IPS-NIHi7 (cell line): Measurements from ENCODE around the gene CDK5R2.
A peak's percentile ranks its signal among the peaks of the same experiment; 100 is the strongest.
"Not testable (repeated sequence)": the region's sequence is repeated elsewhere in the genome, so short reads cannot be mapped to it uniquely, and the experiment has no call there.

ENCODE experiments used
- DNase-seq: peaks from one replicate; pipeline ENCODE4 v3.0.0; 2012; ENCODE audit warnings: mixed read lengths; ENCODE audit errors: extremely low spot score

Gene CDK5R2

DNA sequence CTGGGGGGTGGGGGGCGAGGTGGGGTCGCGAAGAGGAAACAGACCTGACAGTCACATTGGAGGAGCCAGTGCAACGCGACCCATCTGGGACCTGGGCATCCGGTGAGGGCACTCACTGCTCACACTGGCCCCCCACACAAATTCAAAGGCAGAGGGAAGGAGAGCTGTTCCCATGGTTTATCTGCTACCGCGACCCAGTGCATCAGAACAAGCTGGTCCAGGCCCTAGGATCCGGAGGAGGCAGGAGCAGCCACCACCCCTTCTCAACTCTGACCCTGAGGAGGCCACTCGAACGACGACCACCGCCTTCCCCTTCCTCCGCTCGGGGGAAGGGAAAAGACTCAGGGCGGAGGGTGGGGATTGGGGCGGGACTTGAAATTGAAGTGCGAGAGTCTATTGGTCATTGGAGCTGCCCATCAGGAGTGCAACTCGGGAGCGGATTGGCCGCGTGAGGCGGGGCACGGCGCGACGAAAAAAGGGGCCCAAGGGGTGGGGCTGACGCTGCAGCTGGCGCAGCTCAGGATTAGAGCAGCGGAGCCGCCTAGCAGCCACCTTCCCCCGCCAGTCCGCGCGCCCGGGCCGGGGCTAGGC is at the start of gene CDK5R2:
TSS of gene CDK5R2 (plus strand) at position 526 of the 591 bp plus-strand sequence. CDS start 155 bp downstream, outside the sequence.
- peak; percentile 100 for DNase-seq

GRCh38 chr2:218910741-218911140 is 48.7 kb upstream of the CDK5R2 start:
- no peak for DNase-seq

GRCh38 chr2:218920504-218920903 is 39.0 kb upstream of the CDK5R2 start:
- DNase-seq: no peak

GRCh38 chr2:218924757-218925156 is 34.7 kb upstream of the CDK5R2 start:
- DNase-seq: no peak

DNA sequence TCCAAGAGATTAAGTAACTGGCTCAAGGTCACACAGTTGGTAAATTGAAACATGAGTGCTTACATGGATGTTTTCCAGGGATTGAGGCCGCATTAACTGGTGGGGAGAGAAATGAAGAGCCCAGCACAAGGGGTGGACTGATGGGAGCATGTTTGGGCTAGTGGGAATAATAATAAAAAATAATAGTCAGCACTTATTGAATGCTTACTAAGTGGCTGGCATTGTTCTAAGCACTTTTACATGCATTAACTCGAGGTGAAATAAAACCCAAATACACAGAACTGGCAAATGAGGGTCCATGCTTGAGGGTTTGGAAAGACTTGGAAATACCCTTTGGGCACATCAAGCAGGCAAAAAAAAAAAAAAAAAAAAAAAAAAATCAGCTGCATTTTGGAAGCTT is 34.0 kb upstream of the CDK5R2 start:
- DNase-seq: no peak

DNA sequence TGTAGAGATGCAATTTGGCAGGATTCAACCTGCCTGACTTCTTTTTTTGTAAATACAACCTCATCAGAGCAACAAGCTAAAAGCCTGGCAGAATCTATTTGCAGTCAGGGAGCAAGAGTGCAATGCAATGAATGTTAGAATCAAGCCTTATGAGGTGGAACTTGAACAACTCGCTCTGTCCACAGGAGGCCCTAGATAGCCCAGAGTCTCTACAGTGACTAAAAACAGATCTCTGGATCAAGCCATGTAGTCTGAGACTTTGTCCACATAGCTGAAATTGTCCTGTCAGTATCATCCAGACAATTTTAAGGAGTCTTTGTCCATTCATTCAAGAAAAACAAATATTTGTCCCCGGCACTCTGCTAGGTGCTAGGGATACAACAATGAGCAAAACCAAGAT is 32.0 kb upstream of the CDK5R2 start:
- DNase-seq: no peak

GRCh38 chr2:218927876-218928275 is 31.6 kb upstream of the CDK5R2 start:
- DNase-seq: no peak

- DNase-seq: not testable (repeated sequence)
These were observed 29.0 kb upstream of the CDK5R2 start for GRCh38 chr2:218930488-218930887.

DNA sequence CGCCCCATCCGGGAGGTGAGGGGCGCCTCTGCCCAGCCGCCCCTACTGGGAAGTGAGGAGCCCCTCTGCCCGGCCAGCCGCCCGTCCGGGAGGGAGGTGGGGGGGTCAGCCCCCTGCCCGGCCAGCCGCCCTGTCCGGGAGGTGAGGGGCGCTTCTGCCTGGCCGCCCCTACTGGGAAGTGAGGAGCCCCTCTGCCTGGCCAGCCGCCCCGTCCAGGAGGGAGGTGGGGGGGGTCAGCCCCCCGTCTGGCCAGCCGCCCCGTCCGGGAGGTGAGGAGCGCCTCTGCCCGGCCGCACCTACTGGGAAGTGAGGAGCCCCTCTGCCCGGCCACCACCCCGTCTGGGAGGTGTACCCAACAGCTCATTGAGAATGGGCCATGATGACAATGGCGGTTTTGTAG is 27.7 kb upstream of the CDK5R2 start:
- not testable (repeated sequence) for DNase-seq

DNA sequence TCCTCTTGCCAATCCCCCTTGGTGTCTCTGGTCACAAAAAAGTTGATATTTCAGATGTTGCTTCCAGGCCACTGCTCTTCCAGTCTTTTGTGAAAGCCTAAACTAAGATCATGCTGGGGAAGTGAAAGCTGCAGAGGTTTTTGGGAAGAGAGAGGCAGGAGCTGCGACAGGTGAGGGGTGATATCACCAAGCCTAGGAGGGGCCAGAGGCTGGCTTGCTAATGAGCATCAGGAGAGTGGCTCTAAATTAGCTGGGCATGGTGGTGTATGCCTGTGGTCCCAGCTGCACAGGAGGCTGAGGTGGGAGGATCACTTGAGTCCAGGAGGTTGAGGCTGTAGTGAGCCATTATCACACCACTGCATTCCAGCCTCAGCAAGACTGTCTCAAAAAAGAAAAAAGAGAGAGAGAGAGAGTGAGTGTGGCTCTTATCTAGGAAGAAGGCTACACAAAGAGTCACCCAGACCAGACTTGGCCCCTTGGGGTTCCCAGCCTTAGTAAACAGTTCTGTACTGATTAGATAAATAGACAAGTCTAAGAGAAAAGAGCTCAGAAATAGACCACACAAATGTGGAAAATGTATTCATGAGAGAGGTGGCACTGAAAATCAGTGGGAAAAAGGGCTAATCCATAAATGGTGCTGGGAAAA is 14.6 kb upstream of the CDK5R2 start:
- DNase-seq: no peak

DNA sequence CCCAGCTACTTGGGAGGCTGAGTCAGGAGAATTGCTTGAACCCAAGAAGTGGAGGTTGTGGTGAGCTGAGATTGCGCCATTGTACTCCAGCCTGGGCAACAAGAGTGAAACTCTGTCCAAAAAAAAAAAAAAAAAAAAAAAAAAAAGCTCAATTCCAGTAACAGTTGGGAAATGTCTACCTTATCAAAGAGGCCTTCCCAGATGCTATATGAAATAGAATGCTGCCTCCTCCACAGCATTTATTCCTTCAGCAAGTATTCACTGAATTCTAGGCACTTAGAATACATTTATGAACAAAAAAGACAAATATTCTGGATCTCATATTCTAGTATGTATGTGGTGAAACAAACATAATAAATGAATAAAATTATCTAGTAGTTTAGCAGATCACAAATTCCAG is 12.8 kb upstream of the CDK5R2 start:
- DNase-seq: no peak

DNA sequence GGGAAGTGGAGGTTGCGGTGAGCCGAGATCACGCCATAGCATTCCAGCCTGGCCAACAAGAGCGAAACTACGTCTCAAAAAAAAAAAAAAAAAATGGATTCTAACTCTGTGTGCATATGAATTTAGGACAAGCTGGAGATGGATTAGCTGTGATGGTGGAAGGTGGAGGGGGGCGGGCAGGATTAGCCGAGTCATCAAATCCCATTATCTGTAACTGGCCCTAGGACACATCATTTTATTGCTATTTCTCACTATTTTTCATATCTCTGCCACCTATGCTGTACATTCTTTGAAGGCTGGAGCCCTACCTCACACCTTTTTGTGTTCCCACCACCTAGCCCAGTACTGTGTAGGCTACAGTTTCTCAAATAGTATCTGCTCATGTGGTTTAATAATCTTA is 7.3 kb upstream of the CDK5R2 start:
- DNase-seq: no peak

DNA sequence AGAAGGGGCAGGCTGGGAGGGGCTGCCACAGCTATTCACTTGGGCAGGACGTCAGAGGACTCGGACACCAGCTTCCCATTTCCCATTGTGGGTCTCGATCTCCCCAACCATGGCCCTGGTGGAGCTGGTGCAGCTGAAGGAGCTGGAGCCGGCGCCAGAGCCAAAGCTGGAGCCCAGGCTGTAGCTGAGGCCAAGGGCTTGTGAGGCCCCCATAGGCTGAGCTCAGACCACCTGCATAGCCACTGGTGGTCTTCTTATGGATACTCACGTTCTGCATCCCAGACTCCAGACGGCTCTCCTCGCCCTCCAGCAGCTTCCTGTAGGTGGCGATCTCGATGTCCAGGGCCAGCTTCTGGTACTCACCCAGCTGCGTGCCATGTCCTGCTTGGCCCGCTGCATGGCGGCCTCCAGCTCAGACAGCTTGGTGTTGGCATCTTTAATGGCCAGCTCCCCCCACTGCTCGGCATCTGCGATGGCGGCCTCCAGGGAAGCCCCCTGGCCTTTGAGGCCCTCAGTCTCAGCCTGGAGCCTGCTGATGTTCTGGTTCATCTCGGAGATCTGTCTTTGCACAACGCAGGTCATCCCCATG is 6.0 kb upstream of the CDK5R2 start:
- DNase-seq: peak; percentile 31

DNA sequence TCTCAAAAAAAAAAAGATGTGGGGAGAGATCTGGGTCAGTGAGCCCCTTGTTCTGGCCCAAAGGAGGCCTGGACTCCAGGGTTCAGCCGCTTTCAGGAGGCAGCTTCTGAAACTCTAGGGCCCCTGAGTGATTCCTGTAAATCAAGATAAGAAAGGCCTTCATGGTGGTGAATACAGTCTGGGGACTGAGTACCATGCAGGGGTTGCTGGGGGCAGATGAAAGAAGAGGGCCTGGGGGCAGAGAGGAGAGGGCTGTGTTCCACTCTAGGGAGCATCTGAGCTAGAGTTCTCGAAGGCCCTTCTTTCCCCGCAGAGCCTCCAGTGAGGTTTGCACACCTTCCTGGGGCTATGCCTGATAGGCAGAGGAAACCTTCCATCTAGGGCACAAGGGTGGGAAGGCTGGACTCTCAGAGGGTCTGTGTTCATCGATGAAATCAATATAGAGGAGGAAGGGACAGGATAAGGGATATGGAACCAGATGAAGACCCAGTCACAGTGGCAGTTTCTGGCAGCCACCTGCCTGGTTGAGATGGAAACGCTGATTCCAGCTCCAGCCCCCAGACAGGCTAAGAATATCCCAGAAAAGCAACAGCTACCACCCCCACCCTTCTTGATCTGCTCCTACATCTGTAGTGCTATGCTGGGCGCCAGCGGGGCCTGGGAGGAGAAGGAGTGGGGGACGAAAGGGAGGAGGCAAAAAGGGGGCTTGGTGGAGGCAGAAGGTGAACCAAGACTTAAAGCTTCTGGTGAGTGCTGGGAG is 4.7 kb upstream of the CDK5R2 start:
- no peak for DNase-seq

DNA sequence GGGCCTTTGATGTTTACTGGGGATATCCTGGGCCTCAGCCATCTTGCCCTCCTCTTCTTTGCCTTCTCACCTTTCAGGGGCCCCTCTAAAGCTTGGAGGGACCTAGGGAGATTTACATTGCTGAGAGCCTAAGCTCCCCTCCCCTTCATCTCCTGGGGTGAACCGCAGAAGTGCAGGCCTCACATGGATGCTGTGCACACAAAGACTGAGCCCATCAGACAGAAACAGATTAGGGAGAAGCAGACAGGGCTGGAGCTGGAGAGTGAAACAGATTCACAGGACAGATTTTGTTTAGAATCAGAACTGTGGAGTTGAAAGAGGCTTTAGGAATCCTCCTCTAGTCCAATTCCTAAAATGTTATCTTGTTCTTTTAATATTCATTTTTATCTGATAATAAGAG is 3.4 kb upstream of the CDK5R2 start:
- DNase-seq: no peak

DNA sequence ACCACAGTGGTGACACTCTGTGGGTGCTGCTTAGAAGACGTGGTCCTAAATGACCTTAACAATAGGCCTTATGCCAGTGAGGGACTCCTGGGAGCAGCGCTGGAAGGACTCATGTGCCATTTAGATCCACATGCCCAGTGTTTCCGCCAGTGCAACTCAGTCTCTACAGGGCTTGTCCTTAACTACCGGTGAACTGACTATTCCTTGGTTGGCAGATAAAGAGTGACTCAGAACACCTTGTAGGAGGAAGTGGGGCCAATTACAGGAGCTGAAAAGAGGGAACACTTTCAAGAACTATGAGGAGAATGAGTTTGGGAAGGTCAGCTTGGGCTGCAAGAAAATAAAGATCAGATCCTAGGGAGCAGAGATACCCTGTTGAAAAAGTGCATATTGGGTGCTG is 1.8 kb upstream of the CDK5R2 start:
- DNase-seq: no peak

DNA sequence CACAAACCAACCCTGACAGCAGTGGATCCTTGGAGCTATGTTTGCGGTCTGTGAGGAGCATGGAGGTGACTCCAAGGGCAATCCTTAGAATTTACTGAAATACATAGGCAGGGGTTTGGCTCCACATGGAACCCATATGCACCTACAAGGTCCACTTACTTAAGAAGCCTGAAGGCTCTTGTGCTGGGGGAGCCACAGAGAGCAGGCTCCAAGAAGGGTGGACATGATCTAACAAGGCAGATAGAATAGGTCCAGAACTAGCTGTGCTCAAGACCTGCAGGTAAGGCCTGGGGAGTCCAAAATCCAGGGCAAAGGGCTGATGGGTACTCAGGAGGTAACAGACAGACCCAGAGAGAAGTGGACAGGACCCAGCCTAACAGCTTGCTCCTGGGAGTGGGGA is 1.2 kb upstream of the CDK5R2 start:
- DNase-seq: no peak

DNA sequence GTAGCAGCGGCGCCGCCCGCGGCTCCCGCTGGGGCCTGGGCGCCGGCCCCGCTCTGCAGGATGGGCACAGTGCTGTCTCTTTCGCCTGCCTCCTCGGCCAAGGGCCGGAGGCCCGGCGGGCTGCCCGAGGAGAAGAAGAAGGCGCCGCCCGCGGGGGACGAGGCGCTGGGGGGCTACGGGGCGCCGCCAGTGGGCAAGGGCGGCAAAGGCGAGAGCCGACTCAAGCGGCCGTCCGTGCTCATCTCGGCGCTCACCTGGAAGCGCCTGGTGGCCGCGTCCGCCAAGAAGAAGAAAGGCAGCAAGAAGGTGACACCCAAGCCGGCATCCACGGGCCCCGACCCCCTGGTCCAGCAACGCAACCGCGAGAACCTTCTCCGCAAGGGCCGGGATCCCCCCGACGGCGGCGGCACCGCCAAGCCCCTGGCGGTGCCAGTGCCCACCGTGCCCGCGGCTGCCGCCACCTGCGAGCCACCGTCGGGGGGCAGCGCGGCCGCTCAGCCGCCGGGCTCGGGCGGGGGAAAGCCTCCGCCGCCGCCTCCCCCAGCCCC is 369 bp downstream of the CDK5R2 start:
- DNase-seq: no peak

DNA sequence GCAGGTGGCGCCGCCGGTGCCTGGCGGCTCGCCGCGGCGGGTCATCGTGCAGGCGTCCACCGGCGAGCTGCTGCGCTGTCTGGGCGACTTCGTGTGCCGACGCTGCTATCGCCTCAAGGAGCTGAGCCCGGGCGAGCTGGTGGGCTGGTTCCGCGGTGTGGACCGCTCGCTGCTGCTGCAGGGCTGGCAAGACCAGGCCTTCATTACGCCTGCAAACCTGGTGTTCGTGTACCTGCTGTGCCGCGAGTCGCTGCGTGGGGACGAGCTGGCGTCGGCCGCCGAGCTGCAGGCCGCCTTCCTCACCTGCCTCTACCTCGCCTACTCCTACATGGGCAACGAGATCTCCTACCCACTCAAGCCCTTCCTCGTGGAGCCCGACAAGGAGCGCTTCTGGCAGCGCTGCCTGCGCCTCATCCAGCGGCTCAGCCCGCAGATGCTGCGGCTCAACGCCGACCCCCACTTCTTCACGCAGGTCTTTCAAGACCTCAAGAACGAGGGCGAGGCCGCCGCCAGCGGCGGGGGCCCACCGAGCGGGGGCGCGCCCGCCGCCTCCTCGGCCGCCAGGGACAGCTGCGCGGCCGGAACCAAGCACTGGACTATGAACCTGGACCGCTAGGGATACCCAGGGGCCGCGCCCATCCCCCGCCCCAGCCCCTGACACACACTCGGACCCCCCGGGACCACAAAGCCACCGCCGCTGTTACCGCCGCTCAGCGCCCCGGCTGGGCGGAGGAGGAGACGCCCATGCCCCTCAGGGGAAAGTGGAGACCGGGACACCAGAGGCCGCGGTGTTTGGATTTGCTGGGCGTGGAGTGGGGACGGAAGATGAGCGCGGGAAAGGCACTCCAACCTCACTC is 1.1 kb downstream of the CDK5R2 start:
- DNase-seq: no peak

DNA sequence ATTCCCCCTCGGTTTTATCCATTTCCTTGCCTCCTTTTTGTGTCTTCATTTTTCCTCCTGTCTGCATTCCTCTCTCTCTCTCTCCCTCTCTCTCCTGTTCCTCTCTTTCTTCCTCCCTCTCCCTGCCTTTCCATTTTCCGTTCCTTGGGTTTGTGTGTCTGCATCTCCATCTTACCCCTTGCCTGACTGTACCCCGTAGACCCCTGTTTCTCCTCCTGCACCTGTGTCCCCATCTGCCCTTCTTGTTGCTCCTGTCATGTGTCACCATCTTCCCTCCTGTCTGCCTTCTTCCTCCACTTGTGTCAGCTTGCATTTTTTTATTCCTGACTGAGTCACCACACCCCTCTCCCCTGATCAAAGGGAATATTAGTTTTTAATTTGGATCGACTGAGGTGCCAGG is 1.8 kb downstream of the CDK5R2 start:
- no peak for DNase-seq
